CD14-positive monocyte (primary cell): ENCODE measurements around the gene DIPK2A. TPM values are rescaled to one million over a fixed set of nuclear protein-coding genes. Genes with fewer than 3 reads are reported as not detected.
A peak's percentile ranks its signal among the peaks of the same experiment; 100 is the strongest.

Experiments
- DNase-seq, 3 donors: peaks; one replicate each; pipeline ENCODE4 v3.0.0-alpha.2; 2011 to 2022
- H2AFZ ChIP-seq: 2 replicates; pipeline ENCODE4 v1.6.0; 2012; ENCODE audit warnings: mild to moderate bottlenecking, low read depth, low read length, inconsistent platforms; ENCODE audit not compliant: insufficient read depth, poor library complexity, severe bottlenecking
- H3K27ac ChIP-seq, 2 donors: 1 replicate in 1 of 2; 2 replicates in 1 of 2; pipeline ENCODE4 v1.5.1; 2012 to 2013; ENCODE audit warnings: low read length in 2 of 2, control low read depth in 1 of 2, inconsistent platforms in 1 of 2, low read depth in 1 of 2, mild to moderate bottlenecking in 1 of 2
- H3K27me3 ChIP-seq, 2 donors: one replicate each; pipeline versions ENCODE4 v1.6.0 to v1.6.1; 2011 to 2013; ENCODE audit warnings: low read length in 2 of 2; ENCODE audit not compliant: control insufficient read depth in 2 of 2, insufficient read depth in 2 of 2
- H3K36me3 ChIP-seq, 2 donors: replicated peaks in 1 of 2; 1 replicate in 1 of 2; 2 replicates in 1 of 2; pipeline versions ENCODE4 v1.5.1 to v1.6.1; 2012 to 2013; ENCODE audit warnings: low read length in 2 of 2, control low read depth in 1 of 2, inconsistent platforms in 1 of 2, mild to moderate bottlenecking in 1 of 2; ENCODE audit not compliant: insufficient read depth in 2 of 2, control insufficient read depth in 1 of 2
- H3K4me1 ChIP-seq, 2 donors: 1 replicate in 1 of 2; 2 replicates in 1 of 2; pipeline versions ENCODE4 v1.5.1 to v1.6.1; 2012 to 2013; ENCODE audit warnings: low read length in 2 of 2, control low read depth in 1 of 2, inconsistent platforms in 1 of 2, mild to moderate bottlenecking in 1 of 2, moderate library complexity in 1 of 2; ENCODE audit not compliant: insufficient read depth in 2 of 2, control insufficient read depth in 1 of 2
- H3K4me2 ChIP-seq: replicated peaks from 2 replicates; pipeline ENCODE3; 2012; ENCODE audit warnings: low read length, moderate library complexity, mild to moderate bottlenecking; ENCODE audit not compliant: poor library complexity, severe bottlenecking; ENCODE audit errors: extremely low read depth
- H3K4me3 ChIP-seq, 3 experiments: fragments of 200-600 bp in 1 of 3; sonication (generic) in 1 of 3; replicated peaks in 1 of 3; 1 replicate in 2 of 3; 2 replicates in 1 of 3; pipeline ENCODE4 v1.5.1; 2011 to 2013; ENCODE audit warnings: low read length in 3 of 3, mild to moderate bottlenecking in 3 of 3, control low read depth in 2 of 3, low read depth in 2 of 3, inconsistent platforms in 1 of 3, moderate library complexity in 1 of 3
- H3K79me2 ChIP-seq: 2 replicates; pipeline ENCODE4 v1.6.0; 2012; ENCODE audit warnings: mild to moderate bottlenecking, control low read depth, inconsistent platforms, low read length, moderate library complexity; ENCODE audit not compliant: insufficient read depth
- H3K9ac ChIP-seq: 2 replicates; pipeline ENCODE4 v1.6.0; 2017; ENCODE audit warnings: low read length, mild to moderate bottlenecking; ENCODE audit not compliant: insufficient read depth, poor library complexity, severe bottlenecking
- H3K9me3 ChIP-seq, 2 donors: replicated peaks in 1 of 2; 1 replicate in 1 of 2; 2 replicates in 1 of 2; pipeline versions ENCODE4 v1.5.1 to v1.6.1; 2012 to 2013; ENCODE audit warnings: low read length in 2 of 2, control low read depth in 1 of 2; ENCODE audit not compliant: control insufficient read depth in 1 of 2, insufficient read depth in 1 of 2
- H4K20me1 ChIP-seq: 2 replicates; pipeline ENCODE4 v1.6.0; 2012; ENCODE audit warnings: mild to moderate bottlenecking, low read length, control low read depth, moderate library complexity; ENCODE audit not compliant: insufficient read depth
- H3K27ac Mint-ChIP-seq, 7 donors: one replicate each; pipeline ENCODE4 v1.8.0; 2020; ENCODE audit warnings: mild to moderate bottlenecking in 7 of 7, mixed read lengths in 7 of 7, moderate library complexity in 6 of 7, inconsistent platforms in 2 of 7
- H3K27me3 Mint-ChIP-seq, 3 donors: one replicate each; pipeline ENCODE4 v1.8.0; 2021 to 2022; ENCODE audit warnings: low read depth in 3 of 3, mild to moderate bottlenecking in 3 of 3, mixed read lengths in 3 of 3, moderate library complexity in 3 of 3, inconsistent platforms in 1 of 3
- H3K36me3 Mint-ChIP-seq, 2 donors: one replicate each; pipeline ENCODE4 v1.8.0; 2020; ENCODE audit warnings: mixed read lengths in 2 of 2, inconsistent platforms in 1 of 2, mild to moderate bottlenecking in 1 of 2
- H3K4me1 Mint-ChIP-seq: one replicate; pipeline ENCODE4 v1.8.0; 2020; ENCODE audit warnings: mild to moderate bottlenecking, mixed read lengths
- H3K4me3 Mint-ChIP-seq, 2 donors: one replicate each; pipeline ENCODE4 v1.8.0; 2020; ENCODE audit warnings: mild to moderate bottlenecking in 2 of 2, mixed read lengths in 2 of 2, moderate library complexity in 1 of 2
- H3K9me3 Mint-ChIP-seq, 7 donors: one replicate each; pipeline ENCODE4 v1.8.0; 2020 to 2022; ENCODE audit warnings: mixed read lengths in 7 of 7, mild to moderate bottlenecking in 6 of 7, moderate library complexity in 6 of 7, inconsistent platforms in 2 of 7
- CTCF ChIP-seq: fragments of 200-600 bp; IDR thresholded peaks from one replicate; pipeline ENCODE4 v1.8.0; 2022; ENCODE audit warnings: antibody characterized with exemption, mild to moderate bottlenecking
- WGBS: methylation state at CpG from one replicate; pipeline ENCODE4 v1.1.5; 2013; ENCODE audit warnings: missing lambda C conversion rate; ENCODE audit not compliant: insufficient coverage; 5-methylcytosine and 5-hydroxymethylcytosine counted together
- intact Hi-C, 2 donors: fragments of 100-400 bp; cut with micrococcal nuclease; formaldehyde crosslinking; loops; one replicate each; pipeline versions ENCODE4 v1.15.0 to v1.15.1; 2023
- polyA plus RNA-seq, 3 donors: library from polyadenylated mRNA; depleted of rRNA in 1 of 3; unstranded in 2 of 3; stranded (reverse) in 1 of 3; fragments of 300-500 nt in 2 of 3; fragments of >200 nt in 1 of 3; fragmentation: Illumina TruSeq in 2 of 3; gene quantifications; 1 replicate in 2 of 3; 2 replicates in 1 of 3; pipeline ENCODE4 v1.2.3, GENCODE V29; 2012 to 2021

The DIPK2A gene
- polyA plus RNA-seq, 3 donors: 15.4 to 26.9 (median 21.4) TPM

GRCh38 chr3:143951351-143951971, 20.2 kb upstream of the DIPK2A start:
- Histone ChIP-seq H3K4me3 (no peak overlapping the region), H2AFZ (no peak overlapping the region), H3K27me3 (no peaks in the 10 kb centered on the region), H3K27ac (no peak overlapping the region), H3K36me3 (no peaks in the 10 kb centered on the region), H3K4me2 (no peak overlapping the region), H3K79me2 (no peaks in the 10 kb centered on the region), H3K9ac (no peak overlapping the region), H3K4me1 (no peaks in the 10 kb centered on the region), H4K20me1 (no peaks in the 10 kb centered on the region), H3K9me3 (no peaks in the 10 kb centered on the region)
- H3K9me3 Mint-ChIP-seq: peaks cover 0 to 4% (median 0%) of the 10 kb centered on the region in 7 donors
- TF ChIP-seq CTCF: peak; percentile 77
- peak in 2 of 3 donors; percentile 33 to 37 for DNase-seq
- no peaks in the 10 kb centered on the region for H3K36me3 Mint-ChIP-seq
- no peak overlapping the region for H3K4me3 Mint-ChIP-seq
- intact Hi-C loops: no loop called here
- H3K27ac Mint-ChIP-seq: no peak overlapping the region
- no peaks in the 10 kb centered on the region for H3K4me1 Mint-ChIP-seq
- no peaks in the 10 kb centered on the region for H3K27me3 Mint-ChIP-seq
- WGBS: no CpG with 5 or more reads among the region's 1 CpG

GRCh38 chr3:143952569-143953072, 19.0 kb upstream of the DIPK2A start:
- H3K27ac Mint-ChIP-seq: no peak overlapping the region
- H3K9me3 ChIP-seq: no peaks in the 10 kb centered on the region
- H3K79me2 ChIP-seq: no peaks in the 10 kb centered on the region
- no peak overlapping the region for H3K4me3 Mint-ChIP-seq
- no peaks in the 10 kb centered on the region for H3K4me1 ChIP-seq
- H3K4me3 ChIP-seq: no peak overlapping the region
- no peaks in the 10 kb centered on the region for H3K36me3 ChIP-seq
- no peaks in the 10 kb centered on the region for H3K27me3 Mint-ChIP-seq
- DNase-seq: no peak
- 100% methylated on average over 2 of the region's 4 CpGs for WGBS
- H3K4me1 Mint-ChIP-seq: no peaks in the 10 kb centered on the region
- no peaks in the 10 kb centered on the region for H3K36me3 Mint-ChIP-seq
- H2AFZ ChIP-seq: no peak overlapping the region
- no peaks in the 10 kb centered on the region for H4K20me1 ChIP-seq
- no peak overlapping the region for H3K4me2 ChIP-seq
- TF ChIP-seq CTCF: no peak
- no peak overlapping the region for H3K9ac ChIP-seq
- no peaks in the 10 kb centered on the region for H3K27me3 ChIP-seq
- intact Hi-C loops: no loop called here
- no peak overlapping the region for H3K27ac ChIP-seq
- H3K9me3 Mint-ChIP-seq: peaks cover 0 to under 1% (median 0%) of the 10 kb centered on the region in 7 donors
